Measurements from ENCODE around the gene ELAC1.
"Not testable (repeated sequence)": the region's sequence is repeated elsewhere in the genome, so short reads cannot be mapped to it uniquely, and the experiment has no call there.

Gene ELAC1

DNA sequence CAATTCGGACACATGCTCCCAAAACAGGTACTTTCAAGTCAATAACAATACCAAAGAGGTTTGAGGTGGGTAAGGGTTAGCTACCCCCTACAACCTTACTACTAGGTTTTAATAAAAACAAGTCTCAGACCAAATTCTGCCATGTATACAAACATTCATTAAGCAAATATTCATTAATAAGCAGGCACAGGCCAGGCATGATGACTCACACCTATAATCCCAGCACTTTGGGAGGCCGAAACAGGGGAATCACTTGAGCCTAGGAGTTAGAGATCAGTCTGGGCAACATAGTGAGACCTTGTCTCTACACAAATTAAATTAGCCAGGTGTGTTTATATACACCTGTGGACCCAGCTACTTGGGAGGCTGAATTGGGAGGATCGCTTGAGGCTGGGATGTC, 11.7 kb upstream of the ELAC1 start:
- Histone ChIP-seq H3K9me3 (replicated peaks in 1 of 11) (peaks cover 13 to 17% (median 14%) of the 10 kb centered on the region in 11 experiments), H3K4me3 (no peak overlapping the region), H3K27me3 (no peaks in the 10 kb centered on the region), H3K4me2 (no peak overlapping the region), H3K4me1 (no peaks in the 10 kb centered on the region), H4K20me1 (no peaks in the 10 kb centered on the region), H3K9ac (no peak overlapping the region), H3K36me3 (no peaks in the 10 kb centered on the region), H3K27ac (no peak overlapping the region)
- no peak for TF ChIP-seq Cebpa-rat (IDR thresholded peaks at IDR 0.05)

DNA sequence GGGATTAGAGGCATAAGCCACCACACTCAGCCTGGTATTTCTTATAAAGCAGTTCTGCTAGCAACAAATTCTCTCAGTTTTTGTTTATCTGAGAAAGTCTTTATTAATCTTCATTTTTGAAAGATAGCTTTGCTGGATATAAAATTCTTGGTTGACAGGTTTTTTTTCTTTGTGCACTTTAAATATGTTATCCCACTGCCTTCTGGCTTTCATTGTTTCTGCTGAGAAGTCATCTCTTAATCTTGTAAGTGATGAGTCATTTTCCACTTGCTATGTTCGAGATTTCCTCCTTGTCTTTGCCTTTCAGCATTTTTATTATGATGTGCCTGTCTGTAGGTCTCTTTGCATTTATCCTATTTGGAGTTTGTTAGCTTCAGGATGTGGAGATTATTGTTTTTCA, 5.9 kb upstream of the ELAC1 start:
- no peak overlapping the region for H3K27ac ChIP-seq
- no peak overlapping the region for H3K4me2 ChIP-seq
- H3K4me1 ChIP-seq, result no peaks in the 10 kb centered on the region
- peaks cover 39 to 46% (median 42%) of the 10 kb centered on the region in 11 experiments for H3K9me3 ChIP-seq (replicated peaks in 1 of 11)
- no peaks in the 10 kb centered on the region for H4K20me1 ChIP-seq
- TF ChIP-seq Cebpa-rat (IDR thresholded peaks at IDR 0.05), result no peak
- H3K9ac ChIP-seq, result no peak overlapping the region
- no peaks in the 10 kb centered on the region for H3K27me3 ChIP-seq
- H3K36me3 ChIP-seq, result no peaks in the 10 kb centered on the region
- H3K4me3 ChIP-seq, result no peak overlapping the region

DNA sequence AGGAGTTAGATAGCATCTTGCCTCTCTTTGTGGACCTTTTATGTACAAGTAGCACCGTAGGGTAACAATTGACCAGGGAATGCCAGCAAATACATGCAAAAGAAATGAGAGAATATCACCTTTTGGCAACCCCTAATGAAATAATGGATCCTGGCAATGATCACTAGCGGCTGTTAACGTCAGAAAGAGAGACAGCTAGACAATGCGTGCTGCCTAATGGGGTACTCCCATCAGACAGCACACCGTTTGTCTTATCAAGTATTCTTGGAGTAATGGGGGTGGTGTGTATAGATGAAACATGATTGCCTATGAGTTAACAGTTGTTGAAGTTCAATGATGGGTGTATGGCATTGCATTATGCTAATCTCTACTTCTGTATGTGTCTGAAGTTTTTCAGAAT, 1.6 kb downstream of the ELAC1 start:
- Histone ChIP-seq H3K4me3 (peak overlapping the region in 4 of 10 experiments; percentile 77 to 91 (median 87); a peak in 11 of 20 replicates), H3K27me3 (no peaks in the 10 kb centered on the region), H3K4me2 (peak overlapping the region; percentile 72 to 89 (median 79)), H3K27ac (no peak overlapping the region), H3K36me3 (peaks cover 3 to 10% (median 5%) of the 10 kb centered on the region in 11 experiments; a peak in 21 of 22 replicates), H3K4me1 (peaks cover 10 to 23% (median 13%) of the 10 kb centered on the region in 10 experiments; a peak in 17 of 20 replicates), H4K20me1 (no peaks in the 10 kb centered on the region), H3K9ac (peak overlapping the region in 2 of 11 experiments; percentile 98 to 99; a peak in 3 of 22 replicates), H3K9me3 (replicated peaks in 1 of 11) (peaks cover 0 to 2% (median 0%) of the 10 kb centered on the region in 11 experiments; a peak in 5 of 22 replicates)
- no peak for TF ChIP-seq Cebpa-rat (IDR thresholded peaks at IDR 0.05)

DNA sequence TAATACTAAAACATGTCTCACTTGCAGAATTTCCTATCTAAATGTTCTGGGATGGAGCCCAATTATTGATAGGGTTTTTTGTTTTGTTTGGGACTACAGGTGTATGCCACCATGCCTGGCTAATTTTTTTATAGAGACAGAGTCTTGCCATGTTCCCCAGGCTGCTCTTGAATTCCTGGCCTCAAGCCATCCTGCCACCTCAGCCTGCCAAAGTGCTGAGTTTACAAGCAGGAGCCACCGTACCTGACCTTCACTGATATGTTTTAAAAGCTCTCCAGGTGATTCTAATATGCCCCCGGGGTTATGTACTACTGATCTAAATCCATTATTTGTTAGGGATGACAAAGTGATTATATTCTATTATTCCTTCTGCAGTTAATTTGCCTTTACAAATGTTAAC, 2.2 kb downstream of the ELAC1 start:
- H3K4me2 ChIP-seq, result peak overlapping the region in 3 of 11 experiments; percentile 79 to 89 (median 79); a peak in 5 of 22 replicates
- no peak overlapping the region for H3K9ac ChIP-seq
- H4K20me1 ChIP-seq, result no peaks in the 10 kb centered on the region
- H3K4me1 ChIP-seq, result peaks cover 10 to 23% (median 13%) of the 10 kb centered on the region in 10 experiments; a peak in 17 of 20 replicates
- no peak for TF ChIP-seq Cebpa-rat (IDR thresholded peaks at IDR 0.05)
- H3K4me3 ChIP-seq, result no peak overlapping the region
- peaks cover 2 to 8% (median 5%) of the 10 kb centered on the region in 11 experiments; a peak in 14 of 22 replicates for H3K9me3 ChIP-seq (replicated peaks in 1 of 11)
- no peak overlapping the region for H3K27ac ChIP-seq
- peaks cover 9 to 15% (median 11%) of the 10 kb centered on the region in 11 experiments for H3K36me3 ChIP-seq
- no peaks in the 10 kb centered on the region for H3K27me3 ChIP-seq

DNA sequence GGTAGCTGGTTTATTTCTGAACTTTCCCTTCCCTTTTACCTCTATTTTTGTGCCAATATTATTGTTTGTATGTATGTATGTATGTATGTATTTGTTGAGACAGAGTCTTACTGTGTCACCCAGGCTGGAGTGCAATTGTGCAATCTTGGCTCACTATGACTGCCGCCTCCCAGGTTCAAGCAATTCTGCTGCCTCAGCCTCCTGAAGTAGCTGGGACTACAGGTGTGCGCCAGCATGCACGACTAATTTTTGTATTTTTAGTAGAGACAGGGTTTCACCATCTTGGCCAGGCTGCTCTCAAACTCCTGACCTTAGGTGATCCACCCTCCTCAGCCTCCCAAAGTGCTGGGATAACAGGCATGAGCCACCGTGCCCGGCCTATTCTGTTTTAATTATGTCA, 4.6 kb downstream of the ELAC1 start:
- H3K36me3 ChIP-seq, result peaks cover 33 to 39% (median 35%) of the 10 kb centered on the region in 11 experiments
- peaks cover 8 to 23% (median 12%) of the 10 kb centered on the region in 10 experiments; a peak in 17 of 20 replicates for H3K4me1 ChIP-seq
- peak in 2 of 11 experiments; percentile 22 to 38; a peak in 1 of 22 replicates for TF ChIP-seq Cebpa-rat (IDR thresholded peaks at IDR 0.05)
- not testable (repeated sequence) for H3K27ac ChIP-seq, H3K27me3 ChIP-seq, H3K9ac ChIP-seq, H3K4me3 ChIP-seq, H4K20me1 ChIP-seq, H3K4me2 ChIP-seq
- peaks cover 25 to 32% (median 29%) of the 10 kb centered on the region in 11 experiments for H3K9me3 ChIP-seq (replicated peaks in 1 of 11)

DNA sequence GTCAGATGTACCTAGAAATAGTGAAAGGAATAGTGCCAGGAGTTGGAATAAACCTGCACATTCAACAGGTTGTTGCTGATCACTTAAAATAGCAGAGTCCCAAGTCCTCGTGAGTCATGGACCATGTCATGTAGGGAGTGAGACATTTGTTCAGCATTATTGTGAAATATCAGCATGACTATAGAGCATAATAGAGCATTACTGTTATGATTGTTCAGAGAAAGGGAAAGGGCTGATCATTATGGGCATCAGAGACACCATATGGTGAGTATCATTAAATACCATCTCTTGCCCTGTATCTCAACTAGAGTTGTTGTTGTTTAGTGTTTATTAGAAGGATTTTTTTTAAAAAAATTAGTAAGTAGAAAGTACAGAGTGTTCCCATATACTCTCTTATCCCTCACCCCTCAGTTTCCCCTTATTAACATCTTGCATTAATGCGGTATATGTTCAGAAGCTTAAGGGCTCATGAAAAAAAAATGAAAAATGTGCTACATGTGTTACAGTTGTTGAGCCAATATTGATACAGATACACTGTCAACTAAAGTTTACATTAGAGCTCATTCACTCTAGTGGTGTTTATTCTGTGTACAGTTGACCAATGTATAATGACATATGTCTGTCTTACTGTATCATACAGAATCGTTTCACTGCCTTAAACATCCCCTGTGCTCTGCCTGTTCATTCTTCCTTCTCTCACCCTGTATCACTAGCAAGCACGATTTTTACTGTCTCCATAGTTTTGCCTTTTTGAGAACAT, 5.7 kb downstream of the ELAC1 start:
- Histone ChIP-seq H3K4me1 (peaks cover 7 to 23% (median 10%) of the 10 kb centered on the region in 10 experiments; a peak in 17 of 20 replicates), H3K9me3 (replicated peaks in 1 of 11) (peaks cover 36 to 42% (median 40%) of the 10 kb centered on the region in 11 experiments), H4K20me1 (no peaks in the 10 kb centered on the region), H3K27me3 (no peaks in the 10 kb centered on the region), H3K4me3 (no peak overlapping the region), H3K4me2 (no peak overlapping the region), H3K9ac (no peak overlapping the region), H3K36me3 (peaks cover 44 to 51% (median 46%) of the 10 kb centered on the region in 11 experiments), H3K27ac (no peak overlapping the region)
- TF ChIP-seq Cebpa-rat (IDR thresholded peaks at IDR 0.05), result no peak

DNA sequence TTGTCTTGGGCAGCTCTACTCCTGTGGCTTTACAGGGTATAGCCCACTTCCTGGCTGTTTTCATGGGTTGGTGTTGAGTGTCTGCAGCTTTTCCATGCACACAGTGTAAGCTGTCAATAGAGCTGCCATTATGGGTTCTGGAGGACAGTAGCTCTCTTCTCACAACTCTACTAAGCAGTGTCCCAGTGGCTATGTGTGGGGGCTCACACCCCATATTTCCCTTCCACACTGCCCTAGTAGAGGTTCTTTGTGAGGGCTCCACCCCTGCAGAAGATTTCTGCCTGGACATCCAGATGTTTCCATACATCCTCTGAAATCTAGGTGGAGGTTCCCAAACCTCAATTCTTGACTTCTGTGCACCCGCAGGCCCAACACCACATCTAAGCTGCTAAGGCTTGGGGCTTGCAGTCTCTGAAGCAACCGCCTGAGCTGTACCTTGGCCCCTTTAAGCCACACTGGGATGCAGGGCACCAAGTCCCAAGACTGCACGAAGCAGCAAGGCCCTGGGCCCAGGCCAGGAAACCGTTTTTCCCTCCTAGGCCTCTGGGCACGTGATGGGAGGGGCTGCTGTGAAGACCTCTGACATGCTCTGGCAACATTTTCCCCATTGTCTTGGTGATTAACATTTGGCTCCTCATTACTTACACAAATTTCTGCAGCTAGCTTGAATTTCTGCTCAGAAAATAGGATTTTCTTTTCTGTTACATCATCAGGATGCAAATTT, 9.4 kb downstream of the ELAC1 start:
- H4K20me1 ChIP-seq, result no peaks in the 10 kb centered on the region; a peak in 1 of 22 replicates
- H3K4me1 ChIP-seq, result peaks cover 0 to 15% (median 0%) of the 10 kb centered on the region in 10 experiments; a peak in 1 of 20 replicates
- peaks cover 65 to 81% (median 74%) of the 10 kb centered on the region in 11 experiments for H3K36me3 ChIP-seq
- H3K9ac ChIP-seq, result no peak overlapping the region
- H3K27me3 ChIP-seq, result no peaks in the 10 kb centered on the region
- peaks cover 40 to 55% (median 51%) of the 10 kb centered on the region in 11 experiments for H3K9me3 ChIP-seq (replicated peaks in 1 of 11)
- H3K4me2 ChIP-seq, result no peak overlapping the region
- TF ChIP-seq Cebpa-rat (IDR thresholded peaks at IDR 0.05), result no peak
- no peak overlapping the region for H3K27ac ChIP-seq
- peak overlapping the region in 5 of 10 experiments; percentile 24 to 52 (median 33); a peak in 5 of 20 replicates for H3K4me3 ChIP-seq

DNA sequence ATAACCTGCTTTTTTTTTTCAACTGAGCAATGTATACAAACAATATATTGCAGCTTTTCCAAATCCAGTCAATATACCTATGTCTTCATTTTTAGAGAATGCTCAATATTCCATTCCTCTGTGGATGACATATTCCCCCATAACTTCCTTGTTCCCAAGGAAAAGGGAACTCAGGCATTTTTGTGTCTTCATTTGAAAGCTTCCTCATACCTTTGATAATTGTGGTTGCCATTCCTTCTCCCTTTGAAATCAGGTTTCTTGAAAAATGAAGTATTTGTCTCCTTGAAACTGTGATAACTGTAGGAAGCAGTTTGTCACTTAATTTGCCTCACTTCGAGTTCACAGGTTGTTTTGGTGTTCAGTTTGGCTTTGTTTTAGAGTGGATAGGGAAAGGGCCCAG, 13.5 kb downstream of the ELAC1 start:
- Histone ChIP-seq H3K4me2 (no peak overlapping the region), H3K27me3 (no peaks in the 10 kb centered on the region), H3K27ac (no peak overlapping the region), H4K20me1 (no peaks in the 10 kb centered on the region; a peak in 1 of 22 replicates), H3K9me3 (replicated peaks in 1 of 11) (peaks cover 21 to 37% (median 33%) of the 10 kb centered on the region in 11 experiments), H3K36me3 (peaks cover 68 to 98% (median 89%) of the 10 kb centered on the region in 11 experiments), H3K4me1 (peaks cover 0 to 7% (median 0%) of the 10 kb centered on the region in 10 experiments; a peak in 1 of 20 replicates), H3K9ac (no peak overlapping the region), H3K4me3 (no peak overlapping the region)
- TF ChIP-seq Cebpa-rat (IDR thresholded peaks at IDR 0.05), result no peak

All from BLaER1 treated with 17β-estradiol and CSF1 and Interleukin-3, amounts not matched to agents 10 nM and 100 nM (cell line).